Activated T-helper 17 cell treated with anti-CD3 and anti-CD28 coated beads, Interleukin-2, amount 50 U/mL, for 72 hours (primary cell): Measurements from ENCODE around the gene TTC13. TPM values are rescaled to one million over a fixed set of nuclear protein-coding genes. Genes with fewer than 3 reads are reported as not detected.
"Not testable (repeated sequence)": the region's sequence is repeated elsewhere in the genome, so short reads cannot be mapped to it uniquely, and the experiment has no call there.

Experiments
- ATAC-seq: fragments of 150-1000 bp; cut with Tn5 transposase; replicated peaks from 2 replicates; pipeline ENCODE4 v1.10.0; 2021; ENCODE audit warnings: mild to moderate bottlenecking, moderate library complexity
- H3K27ac Mint-ChIP-seq: one replicate; pipeline ENCODE4 v1.8.0; 2022; ENCODE audit warnings: mixed read lengths
- H3K27me3 Mint-ChIP-seq: one replicate; pipeline ENCODE4 v1.8.0; 2022; ENCODE audit warnings: mixed read lengths
- H3K36me3 Mint-ChIP-seq: one replicate; pipeline ENCODE4 v1.8.0; 2022; ENCODE audit warnings: low read depth, mild to moderate bottlenecking, mixed read lengths
- H3K4me1 Mint-ChIP-seq: one replicate; pipeline ENCODE4 v1.8.0; 2022; ENCODE audit warnings: mixed read lengths
- H3K4me3 Mint-ChIP-seq: one replicate; pipeline ENCODE4 v1.8.0; 2022; ENCODE audit warnings: mild to moderate bottlenecking, mixed read lengths
- H3K9me3 Mint-ChIP-seq: one replicate; pipeline ENCODE4 v1.8.0; 2022; ENCODE audit warnings: mixed read lengths
- total RNA-seq, 2 donors: library from RNA; stranded (reverse); gene quantifications; one replicate each; pipeline ENCODE4 v1.2.3, GENCODE V29; 2022

The TTC13 gene
- 10 to 100 TPM; 13.3 to 22.0 TPM for total RNA-seq

- H3K36me3 Mint-ChIP-seq, result peaks cover 21% of the 10 kb centered on the region
- H3K27ac Mint-ChIP-seq, result peak within 1 kb of the TSS; percentile 98
- peak within 1 kb of the TSS; percentile 98 for H3K4me3 Mint-ChIP-seq
- peaks cover 23% of the 10 kb centered on the region for H3K4me1 Mint-ChIP-seq
- ATAC-seq, result peak; percentile 97
- H3K27me3 Mint-ChIP-seq, result no peaks in the 10 kb centered on the region
- no peaks in the 10 kb centered on the region for H3K9me3 Mint-ChIP-seq
These were observed at the start of gene TTC13, which contains the start of gene ARV1 for GRCh38 chr1:230978491-230979388. Gene TTC13, minus strand, starts transcription at chr1:230978861. Its CDS starts 31 bp downstream, at chr1:230978830. Gene ARV1, plus strand, starts transcription at chr1:230979094. Its CDS starts 12 bp downstream, at chr1:230979106.

GRCh38 chr1:231027971-231028370, 49.3 kb upstream of the TTC13 start:
- Mint-ChIP-seq H3K4me3 (no peak overlapping the region), H3K27ac (peak overlapping the region; percentile 31), H3K36me3 (peaks cover 5% of the 10 kb centered on the region), H3K4me1 (peaks cover 11% of the 10 kb centered on the region), H3K9me3 (no peaks in the 10 kb centered on the region), H3K27me3 (no peaks in the 10 kb centered on the region)
- ATAC-seq, result no peak

- H3K9me3 Mint-ChIP-seq, result no peaks in the 10 kb centered on the region
- ATAC-seq, result no peak
- H3K36me3 Mint-ChIP-seq, result peaks cover 5% of the 10 kb centered on the region
- peaks cover 11% of the 10 kb centered on the region for H3K4me1 Mint-ChIP-seq
- no peaks in the 10 kb centered on the region for H3K27me3 Mint-ChIP-seq
- H3K4me3 Mint-ChIP-seq, result no peak overlapping the region
- peak overlapping the region; percentile 31 for H3K27ac Mint-ChIP-seq
These were observed 48.7 kb upstream of the TTC13 start for GRCh38 chr1:231027136-231027925.

GRCh38 chr1:231026576-231026975, 47.9 kb upstream of the TTC13 start:
- no peaks in the 10 kb centered on the region for H3K9me3 Mint-ChIP-seq
- H3K27me3 Mint-ChIP-seq, result no peaks in the 10 kb centered on the region
- H3K4me1 Mint-ChIP-seq, result peaks cover 11% of the 10 kb centered on the region
- peaks cover 5% of the 10 kb centered on the region for H3K36me3 Mint-ChIP-seq
- no peak overlapping the region for H3K4me3 Mint-ChIP-seq
- ATAC-seq, result no peak
- no peak overlapping the region for H3K27ac Mint-ChIP-seq

GRCh38 chr1:231023150-231023549, 44.5 kb upstream of the TTC13 start:
- Mint-ChIP-seq H3K4me3 (no peak overlapping the region), H3K4me1 (peaks cover 11% of the 10 kb centered on the region), H3K27me3 (no peaks in the 10 kb centered on the region), H3K36me3 (peaks cover 17% of the 10 kb centered on the region), H3K27ac (no peak overlapping the region), H3K9me3 (no peaks in the 10 kb centered on the region)
- no peak for ATAC-seq

- ATAC-seq, H3K27me3 Mint-ChIP-seq, H3K27ac Mint-ChIP-seq, H3K4me1 Mint-ChIP-seq, H3K9me3 Mint-ChIP-seq, H3K4me3 Mint-ChIP-seq: not testable (repeated sequence)
- peaks cover 19% of the 10 kb centered on the region for H3K36me3 Mint-ChIP-seq
These were observed 43.9 kb upstream of the TTC13 start for GRCh38 chr1:231022543-231022942.

- Mint-ChIP-seq H3K27ac (no peak overlapping the region), H3K36me3 (peaks cover 19% of the 10 kb centered on the region), H3K4me1 (peaks cover 5% of the 10 kb centered on the region), H3K4me3 (no peak overlapping the region), H3K9me3 (no peaks in the 10 kb centered on the region), H3K27me3 (no peaks in the 10 kb centered on the region)
- no peak for ATAC-seq
These were observed 42.9 kb upstream of the TTC13 start for GRCh38 chr1:231021540-231022031.

- no peaks in the 10 kb centered on the region for H3K4me1 Mint-ChIP-seq
- H3K4me3 Mint-ChIP-seq, result peak overlapping the region; percentile 26
- H3K9me3 Mint-ChIP-seq, result no peaks in the 10 kb centered on the region
- peaks cover 14% of the 10 kb centered on the region for H3K36me3 Mint-ChIP-seq
- no peaks in the 10 kb centered on the region for H3K27me3 Mint-ChIP-seq
- no peak overlapping the region for H3K27ac Mint-ChIP-seq
- no peak for ATAC-seq
These were observed 42.2 kb upstream of the TTC13 start for GRCh38 chr1:231020816-231021215.

GRCh38 chr1:231020139-231020601, 41.5 kb upstream of the TTC13 start:
- no peaks in the 10 kb centered on the region for H3K4me1 Mint-ChIP-seq
- peak overlapping the region; percentile 26 for H3K4me3 Mint-ChIP-seq
- no peaks in the 10 kb centered on the region for H3K27me3 Mint-ChIP-seq
- peak; percentile 63 for ATAC-seq
- H3K36me3 Mint-ChIP-seq, result peaks cover 14% of the 10 kb centered on the region
- H3K27ac Mint-ChIP-seq, result no peak overlapping the region
- no peaks in the 10 kb centered on the region for H3K9me3 Mint-ChIP-seq

GRCh38 chr1:231019711-231020110, 41.0 kb upstream of the TTC13 start:
- no peak overlapping the region for H3K27ac Mint-ChIP-seq
- no peaks in the 10 kb centered on the region for H3K4me1 Mint-ChIP-seq
- peak overlapping the region; percentile 26 for H3K4me3 Mint-ChIP-seq
- ATAC-seq, result no peak
- no peaks in the 10 kb centered on the region for H3K27me3 Mint-ChIP-seq
- H3K36me3 Mint-ChIP-seq, result peaks cover 14% of the 10 kb centered on the region
- no peaks in the 10 kb centered on the region for H3K9me3 Mint-ChIP-seq

- no peak for ATAC-seq
These were observed 38.3 kb upstream of the TTC13 start for GRCh38 chr1:231016966-231017365.

GRCh38 chr1:231016234-231016633, 37.6 kb upstream of the TTC13 start:
- H3K27ac Mint-ChIP-seq, result no peak overlapping the region
- no peaks in the 10 kb centered on the region for H3K4me1 Mint-ChIP-seq
- peaks cover 14% of the 10 kb centered on the region for H3K36me3 Mint-ChIP-seq
- no peak for ATAC-seq
- H3K9me3 Mint-ChIP-seq, result no peaks in the 10 kb centered on the region
- H3K27me3 Mint-ChIP-seq, result no peaks in the 10 kb centered on the region
- no peak overlapping the region for H3K4me3 Mint-ChIP-seq

More at GRCh38 chr1:231016966-231017365, 38.3 kb upstream of the TTC13 start:
- no peaks in the 10 kb centered on the region for H3K4me1 Mint-ChIP-seq
- H3K36me3 Mint-ChIP-seq, result peaks cover 14% of the 10 kb centered on the region
- no peaks in the 10 kb centered on the region for H3K9me3 Mint-ChIP-seq
- no peak overlapping the region for H3K4me3 Mint-ChIP-seq
- H3K27me3 Mint-ChIP-seq, result no peaks in the 10 kb centered on the region
- H3K27ac Mint-ChIP-seq, result no peak overlapping the region

- H3K36me3 Mint-ChIP-seq, result peaks cover 5% of the 10 kb centered on the region
- H3K27me3 Mint-ChIP-seq, result no peaks in the 10 kb centered on the region
These were observed 34.8 kb upstream of the TTC13 start for GRCh38 chr1:231013391-231014015.

GRCh38 chr1:231011963-231012362, 33.3 kb upstream of the TTC13 start:
- no peaks in the 10 kb centered on the region for H3K4me1 Mint-ChIP-seq
- H3K9me3 Mint-ChIP-seq, result peaks cover 4% of the 10 kb centered on the region
- no peak overlapping the region for H3K27ac Mint-ChIP-seq
- ATAC-seq, result peak; percentile 53
- no peaks in the 10 kb centered on the region for H3K27me3 Mint-ChIP-seq
- H3K36me3 Mint-ChIP-seq, result no peaks in the 10 kb centered on the region
- no peak overlapping the region for H3K4me3 Mint-ChIP-seq

More at GRCh38 chr1:231013391-231014015, 34.8 kb upstream of the TTC13 start:
- no peak overlapping the region for H3K27ac Mint-ChIP-seq
- H3K4me3 Mint-ChIP-seq, result no peak overlapping the region
- H3K4me1 Mint-ChIP-seq, result no peaks in the 10 kb centered on the region
- ATAC-seq, result no peak
- no peaks in the 10 kb centered on the region for H3K9me3 Mint-ChIP-seq
